ENCODE measurements around the gene GNE.
"Not testable (repeated sequence)": the region's sequence is repeated elsewhere in the genome, so short reads cannot be mapped to it uniquely, and the experiment has no call there.

The GNE gene

GRCh38 chr9:36268007-36268427 lies 9.8 kb upstream of the GNE start:
- no peak for DNase-seq (ENCODE audit: low spot score)

GRCh38 chr9:36264896-36265295 lies 6.6 kb upstream of the GNE start:
- no peak for DNase-seq (ENCODE audit: low spot score)

- DNase-seq (ENCODE audit: low spot score) = no peak
Observed at GRCh38 chr9:36263683-36264082, 5.4 kb upstream of the GNE start.

GRCh38 chr9:36258996-36259533 lies 817 bp upstream of the GNE start:
- DNase-seq (ENCODE audit: low spot score) = no peak

GRCh38 chr9:36251428-36251827 lies 6.8 kb downstream of the GNE start:
- no peak for DNase-seq (ENCODE audit: low spot score)

- no peak for DNase-seq (ENCODE audit: low spot score)
Observed at GRCh38 chr9:36250079-36250478, 8.2 kb downstream of the GNE start.

GRCh38 chr9:36249189-36249588 lies 9.1 kb downstream of the GNE start:
- DNase-seq (ENCODE audit: low spot score) = no peak

GRCh38 chr9:36248061-36248460 lies 10.2 kb downstream of the GNE start:
- DNase-seq (ENCODE audit: low spot score) = peak; percentile 74

GRCh38 chr9:36247356-36247755 lies 10.9 kb downstream of the GNE start:
- DNase-seq (ENCODE audit: low spot score) = no peak

GRCh38 chr9:36245906-36246305 lies 12.3 kb downstream of the GNE start:
- no peak for DNase-seq (ENCODE audit: low spot score)

GRCh38 chr9:36239675-36240074 lies 18.6 kb downstream of the GNE start:
- not testable (repeated sequence) for DNase-seq (ENCODE audit: low spot score)

GRCh38 chr9:36239205-36239604 lies 19.0 kb downstream of the GNE start:
- DNase-seq (ENCODE audit: low spot score) = not testable (repeated sequence)

GRCh38 chr9:36237230-36237629 lies 21.0 kb downstream of the GNE start:
- DNase-seq (ENCODE audit: low spot score) = no peak

GRCh38 chr9:36222449-36222848 lies 35.8 kb downstream of the GNE start:
- DNase-seq (ENCODE audit: low spot score) = no peak

- no peak for DNase-seq (ENCODE audit: low spot score)
Observed at GRCh38 chr9:36221667-36222066, 36.6 kb downstream of the GNE start.

- DNase-seq (ENCODE audit: low spot score) = no peak
Observed at GRCh38 chr9:36218411-36218901, 39.8 kb downstream of the GNE start.

- no peak for DNase-seq (ENCODE audit: low spot score)
Observed at GRCh38 chr9:36218011-36218410, 40.2 kb downstream of the GNE start.

- no peak for DNase-seq (ENCODE audit: low spot score)
Observed at GRCh38 chr9:36217256-36217968, 40.8 kb downstream of the GNE start.

GRCh38 chr9:36214571-36214970 lies 43.7 kb downstream of the GNE start:
- DNase-seq (ENCODE audit: low spot score) = no peak

GRCh38 chr9:36213989-36214388 lies 44.3 kb downstream of the GNE start:
- DNase-seq (ENCODE audit: low spot score) = no peak

- DNase-seq (ENCODE audit: low spot score) = no peak
Observed at GRCh38 chr9:36213387-36213786, 44.9 kb downstream of the GNE start.

- DNase-seq (ENCODE audit: low spot score) = no peak
Observed at GRCh38 chr9:36211510-36211909, 46.7 kb downstream of the GNE start.

GRCh38 chr9:36210722-36211121 lies 47.5 kb downstream of the GNE start:
- no peak for DNase-seq (ENCODE audit: low spot score)

All from NAMALWA (cell line).